H1 (cell line): ENCODE results near the gene RCC1. TPM values are rescaled to one million over a fixed set of nuclear protein-coding genes. Genes with fewer than 3 reads are reported as not detected.

ENCODE experiments used
- BCL11A ChIP-seq, 2 experiments: IDR thresholded peaks; one replicate each; pipeline ENCODE4 v1.6.1; 2011; ENCODE audit warnings: low read depth in 2 of 2, low read length in 2 of 2, mild to moderate bottlenecking in 2 of 2
- CBX5 ChIP-seq: fragments of 300-800, 300-1000 bp; sonication (generic); IDR thresholded peaks from 2 replicates; pipeline ENCODE4 v1.7.1; 2016; ENCODE audit warnings: antibody characterized with exemption, low read length, low read depth
- MAFK ChIP-seq: IDR thresholded peaks from 2 replicates; pipeline ENCODE4 v1.6.1; 2012; ENCODE audit warnings: low read depth, mild to moderate bottlenecking, improper control_type of control experiment, low read length
- TAF1 ChIP-seq: IDR thresholded peaks from 2 replicates; pipeline ENCODE4 v1.6.1; 2011; ENCODE audit warnings: mild to moderate bottlenecking, low read depth, low read length
- polyA plus RNA-seq, 7 experiments: library from polyadenylated mRNA; depleted of rRNA in 3 of 7; stranded (reverse) in 5 of 7; unstranded in 2 of 7; fragments of >200 nt in 5 of 7; fragments of 200-250 nt in 2 of 7; gene quantifications; 1 replicate in 5 of 7; 2 replicates in 1 of 7; 4 replicates in 1 of 7; pipeline versions ENCODE4 v1.2.1 to v1.2.3, GENCODE V29; 2011 to 2013; ENCODE audit warnings: missing spikeins in 2 of 7, mixed read lengths in 2 of 7
- total RNA-seq: library from RNA; stranded (reverse); fragmentation: NEBNext Ultra II Directional; extraction: Animal tissue kit (Norgen Biotek cat#: 25700); gene quantifications from 2 replicates; pipeline ENCODE4 v1.2.1, GENCODE V29; 2021

The RCC1 gene
- total and polyA plus RNA-seq, 2 of the 8 experiments (the other 6 are each of a cell fraction or from before 2014, with no cell fraction given) = 48.5 to 98.4 TPM

DNA sequence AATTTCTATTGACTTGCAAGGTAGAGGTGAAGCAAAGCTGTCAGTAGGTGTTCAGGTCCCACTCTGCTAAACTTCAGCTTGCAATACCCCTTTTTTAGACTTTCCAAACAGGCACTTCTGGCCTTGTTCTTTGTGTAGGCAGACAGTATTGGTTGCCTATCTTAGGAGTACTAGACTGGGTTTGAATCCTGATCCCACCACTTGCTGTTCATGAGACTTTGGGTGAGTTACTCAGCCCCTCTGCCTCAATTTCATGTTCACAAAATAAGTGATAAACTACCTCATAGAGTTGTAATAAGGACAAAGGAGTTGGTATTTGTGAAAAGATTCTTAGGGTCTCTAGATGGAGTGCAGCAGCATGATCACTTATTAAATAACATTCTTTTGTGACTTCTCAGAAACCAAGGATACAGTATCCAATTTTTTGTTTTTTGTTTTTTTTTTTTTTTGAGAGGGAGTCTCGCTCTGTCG lies 5.2 kb downstream of the RCC1 start (continued):
- TF ChIP-seq MAFK (no peak), CBX5 (no peak), TAF1 (no peak; the same call in 1 of the 2 replicates), BCL11A (IDR thresholded peaks at IDR 0.05; ENCODE audit: low read depth in 2 of 2, low read length in 2 of 2) (no peak)
